Bronchial epithelial cell (primary cell): ENCODE measurements around the gene RESP18. TPM values are rescaled to one million over a fixed set of nuclear protein-coding genes. Genes with fewer than 3 reads are reported as not detected.
"Not testable (repeated sequence)": the region's sequence is repeated elsewhere in the genome, so short reads cannot be mapped to it uniquely, and the experiment has no call there.

ENCODE experiments used
- DNase-seq: peaks from one replicate; pipeline ENCODE4 v3.0.0-alpha.2; 2010; ENCODE audit warnings: low read depth
- FAIRE-seq: peaks from 2 replicates; lab custom pipeline; 2011; peaks lifted over from hg19 to GRCh38; lab: Jason Lieb, UNC
- H3K27me3 ChIP-seq: 2 replicates; pipeline ENCODE4 v1.5.1; 2011; ENCODE audit warnings: low read length; ENCODE audit not compliant: control insufficient read depth, insufficient read depth
- H3K36me3 ChIP-seq: 2 replicates; pipeline ENCODE4 v1.5.1; 2011; ENCODE audit warnings: low read length; ENCODE audit not compliant: control insufficient read depth, insufficient read depth
- H3K4me3 ChIP-seq: 2 replicates; pipeline ENCODE4 v1.5.1; 2011; ENCODE audit warnings: mild to moderate bottlenecking, low read depth, low read length, control low read depth
- CTCF ChIP-seq: IDR thresholded peaks from 2 replicates; pipeline ENCODE4 v1.5.1; 2011; ENCODE audit warnings: mild to moderate bottlenecking, moderate library complexity, low read length, control low read depth, inconsistent platforms; ENCODE audit not compliant: insufficient read depth, severe bottlenecking
- total RNA-seq: library from RNA; depleted of rRNA; stranded (reverse); fragments of >200 nt; gene quantifications from 2 replicates; pipeline ENCODE4 v1.2.1, GENCODE V29; 2014

RESP18 gene
- total RNA-seq, 1 donor from 2014 or later, result not detected

- H3K36me3 ChIP-seq, result no peaks in the 10 kb centered on the region
- H3K4me3 ChIP-seq, result no peak overlapping the region
- H3K27me3 ChIP-seq, result peaks cover 5% of the 10 kb centered on the region
- TF ChIP-seq CTCF, result no peak
- no peak for FAIRE-seq
- DNase-seq, result no peak
Observed at GRCh38 chr2:219325657-219326315, 6.8 kb downstream of the RESP18 start.

- H3K4me3 ChIP-seq, result no peak overlapping the region
Observed at GRCh38 chr2:219325136-219325535, 7.4 kb downstream of the RESP18 start.

GRCh38 chr2:219323434-219323833 lies 9.1 kb downstream of the RESP18 start:
- no peak for DNase-seq
- no peak for TF ChIP-seq CTCF
- no peak overlapping the region for H3K4me3 ChIP-seq
- H3K36me3 ChIP-seq, result no peaks in the 10 kb centered on the region
- peaks cover 1% of the 10 kb centered on the region for H3K27me3 ChIP-seq
- no peak for FAIRE-seq

More at GRCh38 chr2:219325136-219325535, 7.4 kb downstream of the RESP18 start:
- TF ChIP-seq CTCF, result no peak
- Histone ChIP-seq H3K27me3 (peaks cover 5% of the 10 kb centered on the region), H3K36me3 (no peaks in the 10 kb centered on the region)
- FAIRE-seq, result no peak
- DNase-seq, result no peak

- no peak for FAIRE-seq
- no peak for TF ChIP-seq CTCF
Observed at GRCh38 chr2:219314804-219315468, 17.6 kb downstream of the RESP18 start.

GRCh38 chr2:219312683-219313263 lies 19.8 kb downstream of the RESP18 start:
- not testable (repeated sequence) for DNase-seq, H3K4me3 ChIP-seq, H3K36me3 ChIP-seq, FAIRE-seq
- peaks cover 16% of the 10 kb centered on the region for H3K27me3 ChIP-seq

More at GRCh38 chr2:219314804-219315468, 17.6 kb downstream of the RESP18 start:
- Histone ChIP-seq H3K4me3 (no peak overlapping the region), H3K27me3 (peaks cover 4% of the 10 kb centered on the region), H3K36me3 (no peaks in the 10 kb centered on the region)
- DNase-seq, result no peak

GRCh38 chr2:219309278-219309677 lies 23.3 kb downstream of the RESP18 start, which contains the start of gene PTPRN:
TSS of gene PTPRN (minus strand) at chr2:219309401. CDS start at chr2:219309332, 69 bp downstream.
- peaks cover 17% of the 10 kb centered on the region for H3K27me3 ChIP-seq
- no peak for FAIRE-seq

More at GRCh38 chr2:219309278-219309677, 23.3 kb downstream of the RESP18 start, which contains the start of gene PTPRN:
- TF ChIP-seq CTCF, result no peak
- no peaks in the 10 kb centered on the region for H3K36me3 ChIP-seq
- H3K4me3 ChIP-seq, result no peak within 1 kb of the TSS
- no peak for DNase-seq
